ENCODE results near the gene DDX19B.
A peak's percentile ranks its signal among the peaks of the same experiment; 100 is the strongest.
"Not testable (repeated sequence)": the region's sequence is repeated elsewhere in the genome, so short reads cannot be mapped to it uniquely, and the experiment has no call there.

Gene DDX19B

GRCh38 chr16:70287304-70287971 lies 11.5 kb upstream of the DDX19B start:
- not testable (repeated sequence) for DNase-seq (ENCODE audit: low read depth)

- peak; percentile 86 for DNase-seq (ENCODE audit: low read depth)
These were observed 9.5 kb upstream of the DDX19B start, which contains the start of gene AARS1 for GRCh38 chr16:70289229-70290094. AARS1 (minus strand) TSS chr16:70289506; CDS start chr16:70282763, 6,743 bp downstream.

DNA sequence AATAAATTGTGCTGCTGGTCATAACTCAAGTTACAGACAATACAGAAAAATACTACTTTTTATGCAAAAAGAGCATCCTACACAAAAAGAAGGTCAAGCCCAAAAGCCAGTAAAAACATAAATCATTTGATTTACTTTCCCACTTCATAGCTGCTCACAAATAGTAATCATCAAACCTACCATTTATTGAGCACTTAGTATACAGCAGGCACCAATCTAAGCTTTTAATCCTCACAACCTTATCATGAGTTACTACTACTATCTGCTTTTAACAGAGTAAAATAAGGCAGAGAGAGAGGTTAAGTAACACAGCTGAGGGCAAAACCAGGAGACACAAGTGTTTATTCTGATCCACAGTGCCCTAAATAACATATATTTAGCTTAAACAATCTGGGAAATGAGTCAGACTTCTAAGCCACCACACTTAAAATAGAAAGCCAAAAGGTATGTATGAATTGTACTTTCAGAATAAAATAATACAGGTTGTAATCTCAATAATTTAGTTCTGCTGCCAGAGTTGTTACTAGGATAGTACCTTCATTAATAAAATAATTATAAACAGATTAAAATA lies 8.0 kb upstream of the DDX19B start:
- DNase-seq (ENCODE audit: low read depth), result no peak

DNA sequence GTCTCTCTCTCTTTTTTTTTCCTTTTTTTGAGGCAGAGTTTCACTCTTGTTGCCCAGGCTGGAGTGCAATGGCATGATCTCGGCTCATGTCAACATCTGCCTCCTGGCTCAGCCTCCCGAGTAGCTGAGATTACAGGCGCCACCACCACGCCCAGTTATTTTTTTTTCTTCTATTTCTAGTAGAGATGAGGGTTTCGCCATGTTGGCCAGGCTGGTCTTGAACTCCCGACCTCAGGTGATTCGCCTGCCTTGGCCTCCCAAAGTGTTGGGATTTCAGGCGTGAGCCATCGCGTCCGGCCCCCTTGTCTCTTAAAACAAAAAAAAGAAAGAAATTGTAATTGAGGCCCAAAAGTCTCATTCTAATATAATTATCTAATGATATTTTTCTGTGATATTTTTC lies 6.8 kb upstream of the DDX19B start:
- DNase-seq (ENCODE audit: low read depth), result not testable (repeated sequence)

DNA sequence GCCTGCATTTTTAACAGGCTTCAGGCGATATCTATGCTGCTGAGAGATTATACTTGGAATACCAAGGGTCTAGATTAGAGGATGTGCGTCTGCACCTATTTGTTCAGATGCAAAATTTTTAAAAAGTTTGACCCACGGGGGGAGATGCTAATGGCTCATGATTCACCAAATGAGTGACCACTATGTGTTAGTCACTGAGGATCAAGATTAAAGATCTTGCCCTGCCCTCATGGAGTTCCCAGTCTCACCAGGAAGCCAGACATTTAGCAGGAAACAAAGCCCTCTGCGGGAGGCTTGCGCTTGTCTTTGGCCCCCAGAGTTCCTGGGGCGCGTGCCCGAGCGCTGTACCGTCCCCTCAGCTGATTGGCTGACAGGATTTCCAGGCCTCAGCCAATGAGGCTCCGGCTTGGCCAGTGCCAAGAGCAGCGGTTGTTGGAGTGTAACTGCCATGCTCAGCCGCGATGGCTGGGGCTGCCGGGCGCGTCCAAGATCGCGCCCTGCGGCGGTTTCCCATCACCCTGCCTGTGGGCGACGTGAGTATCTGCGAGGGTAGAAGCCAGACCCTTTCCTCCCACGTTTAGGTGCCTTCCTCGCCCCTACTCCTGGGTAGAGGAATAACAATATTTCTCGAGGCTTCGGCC lies 4.5 kb upstream of the DDX19B start:
- DNase-seq (ENCODE audit: low read depth), result no peak

- no peak for DNase-seq (ENCODE audit: low read depth)
These were observed 3.4 kb upstream of the DDX19B start for GRCh38 chr16:70295634-70296033.

DNA sequence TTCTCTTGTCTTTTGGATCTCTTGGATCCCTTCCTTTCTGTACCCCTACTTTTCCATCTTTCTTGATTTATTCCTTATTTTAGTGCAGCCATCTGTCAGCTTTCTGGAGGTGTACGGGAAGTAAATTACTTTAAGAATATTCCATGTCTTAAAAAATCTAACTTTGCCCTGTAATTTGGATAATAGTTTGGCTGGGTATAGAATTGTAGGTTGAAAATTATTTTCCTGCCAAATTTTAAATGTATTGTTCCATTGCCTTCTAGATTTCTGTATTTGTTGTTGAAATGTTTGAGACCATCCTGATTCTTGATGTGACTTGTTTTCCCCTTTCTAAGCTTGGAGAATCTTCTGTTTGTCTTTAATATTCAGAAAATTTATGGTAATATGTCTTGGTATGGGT lies 2.1 kb downstream of the DDX19B start:
- no peak for DNase-seq (ENCODE audit: low read depth)

DNA sequence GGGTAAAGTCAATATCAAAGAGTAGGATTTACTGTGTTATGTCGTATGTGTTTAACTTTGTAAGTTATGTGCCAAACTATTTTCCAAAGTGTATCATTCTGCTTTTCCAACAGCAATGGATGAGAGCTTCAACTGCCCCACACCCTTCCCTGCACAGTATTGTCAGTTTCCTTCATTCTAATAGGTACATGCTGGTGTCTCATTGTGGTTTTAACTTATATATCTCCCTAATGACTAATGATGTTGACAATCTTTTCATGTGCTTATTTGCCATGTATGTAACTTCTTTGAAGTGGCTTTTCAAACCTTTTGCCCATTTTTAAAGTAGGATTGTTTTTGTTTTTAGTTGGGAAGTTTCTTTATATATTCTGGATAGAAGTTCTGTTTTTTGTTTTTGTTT lies 3.8 kb downstream of the DDX19B start:
- no peak for DNase-seq (ENCODE audit: low read depth)

GRCh38 chr16:70304892-70305448 lies 6.0 kb downstream of the DDX19B start:
- no peak for DNase-seq (ENCODE audit: low read depth)

GRCh38 chr16:70306880-70307279 lies 7.9 kb downstream of the DDX19B start:
- DNase-seq (ENCODE audit: low read depth), result no peak

GRCh38 chr16:70307726-70308125 lies 8.7 kb downstream of the DDX19B start:
- not testable (repeated sequence) for DNase-seq (ENCODE audit: low read depth)

- DNase-seq (ENCODE audit: low read depth), result no peak
These were observed 21.1 kb downstream of the DDX19B start for GRCh38 chr16:70320121-70320520.

- no peak for DNase-seq (ENCODE audit: low read depth)
These were observed 26.2 kb downstream of the DDX19B start for GRCh38 chr16:70324998-70325747.

DNA sequence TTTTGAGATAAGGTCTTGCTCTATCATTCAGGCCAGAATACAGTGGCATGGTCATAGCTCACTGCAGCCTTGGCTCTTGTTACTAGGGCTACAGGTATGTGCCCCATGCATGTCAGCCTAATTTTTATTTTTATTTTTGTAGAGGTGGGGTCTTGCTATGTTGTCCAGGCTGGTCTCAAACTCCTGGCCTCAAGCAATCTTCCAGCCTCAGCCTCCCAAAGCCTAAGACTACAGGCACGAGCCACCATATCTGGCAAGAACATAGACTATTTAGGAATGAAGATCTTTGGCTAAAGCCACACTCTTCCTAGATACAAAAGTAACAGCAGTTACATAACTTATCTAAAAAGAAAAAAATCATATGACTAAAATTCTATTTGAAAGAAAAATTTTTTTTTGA lies 32.1 kb downstream of the DDX19B start:
- DNase-seq (ENCODE audit: low read depth), result no peak

GRCh38 chr16:70331588-70332358 lies 32.8 kb downstream of the DDX19B start:
- DNase-seq (ENCODE audit: low read depth), result no peak

DNA sequence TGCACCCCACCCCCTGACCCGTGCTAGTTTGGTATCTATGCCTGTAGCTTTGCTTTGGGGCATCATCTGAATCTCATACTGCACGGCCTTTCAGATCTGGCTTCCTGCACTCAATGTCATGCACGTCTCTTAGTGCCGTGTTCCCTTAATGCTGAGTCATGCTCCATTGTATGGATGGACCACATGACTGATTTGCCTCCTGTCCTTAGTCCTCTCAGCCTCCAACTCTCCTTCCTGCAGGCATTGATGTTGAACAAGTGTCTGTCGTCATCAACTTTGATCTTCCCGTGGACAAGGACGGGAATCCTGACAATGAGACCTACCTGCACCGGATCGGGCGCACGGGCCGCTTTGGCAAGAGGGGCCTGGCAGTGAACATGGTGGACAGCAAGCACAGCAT lies 33.7 kb downstream of the DDX19B start:
- DNase-seq (ENCODE audit: low read depth), result not testable (repeated sequence)

DNA sequence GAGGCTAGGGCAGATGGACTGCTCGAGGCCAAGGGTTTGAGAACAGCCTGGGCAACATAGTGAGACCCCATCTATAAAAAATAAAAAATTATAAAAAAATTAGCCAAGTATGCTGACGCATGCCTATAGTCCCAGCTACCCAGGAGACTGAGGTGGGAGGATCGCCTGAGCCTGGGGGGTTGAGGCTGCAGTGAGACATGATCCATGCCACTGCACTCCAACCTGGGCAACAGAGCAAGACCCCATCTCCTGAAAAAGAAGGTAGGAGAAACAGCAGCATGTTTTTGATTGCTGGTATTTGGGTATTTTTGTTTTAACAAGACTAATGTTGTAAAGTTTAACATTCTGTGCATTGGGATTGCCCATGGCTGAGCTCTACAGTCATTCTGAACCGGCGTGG lies 38.8 kb downstream of the DDX19B start:
- DNase-seq (ENCODE audit: low read depth), result no peak

DNA sequence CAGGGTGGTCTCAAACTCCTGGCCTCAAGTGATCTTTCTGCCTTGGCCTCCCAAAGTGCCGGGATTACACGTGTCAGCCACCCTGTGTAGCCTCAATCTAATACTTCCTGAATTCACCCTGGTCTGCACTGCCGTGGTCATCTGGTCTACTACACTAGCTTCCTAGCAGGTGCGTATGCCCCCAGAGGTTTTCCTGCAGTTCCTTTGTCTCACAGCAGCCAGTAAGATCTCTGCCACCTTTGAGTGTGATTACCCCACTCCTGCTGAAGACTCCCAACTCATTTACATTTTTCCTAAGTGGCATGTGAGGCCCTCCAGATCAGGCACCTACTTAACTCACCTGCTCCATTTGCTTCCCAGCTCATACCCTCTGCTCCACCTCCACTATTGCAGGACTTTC lies 42.6 kb downstream of the DDX19B start:
- DNase-seq (ENCODE audit: low read depth), result no peak

DNA sequence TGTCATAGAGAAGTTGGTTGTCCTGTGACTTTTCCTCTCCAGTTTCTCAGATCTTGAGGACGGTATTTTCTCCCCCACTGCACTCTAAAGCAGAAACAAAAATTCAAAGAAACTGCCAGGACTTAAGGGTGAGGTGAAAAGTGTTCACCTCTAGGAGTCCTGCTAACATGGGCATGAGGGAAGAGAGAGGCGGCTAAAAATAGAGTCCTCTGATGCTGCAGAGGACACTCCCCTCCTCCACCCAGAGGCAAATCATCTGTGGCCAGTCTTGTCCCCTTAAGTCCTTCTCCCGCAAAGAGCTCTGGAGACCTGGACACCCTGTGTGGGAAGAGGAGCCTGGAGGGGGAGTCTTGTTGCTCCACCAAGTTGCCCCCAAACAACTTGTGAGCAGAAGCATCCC lies 43.0 kb downstream of the DDX19B start:
- no peak for DNase-seq (ENCODE audit: low read depth)

DNA sequence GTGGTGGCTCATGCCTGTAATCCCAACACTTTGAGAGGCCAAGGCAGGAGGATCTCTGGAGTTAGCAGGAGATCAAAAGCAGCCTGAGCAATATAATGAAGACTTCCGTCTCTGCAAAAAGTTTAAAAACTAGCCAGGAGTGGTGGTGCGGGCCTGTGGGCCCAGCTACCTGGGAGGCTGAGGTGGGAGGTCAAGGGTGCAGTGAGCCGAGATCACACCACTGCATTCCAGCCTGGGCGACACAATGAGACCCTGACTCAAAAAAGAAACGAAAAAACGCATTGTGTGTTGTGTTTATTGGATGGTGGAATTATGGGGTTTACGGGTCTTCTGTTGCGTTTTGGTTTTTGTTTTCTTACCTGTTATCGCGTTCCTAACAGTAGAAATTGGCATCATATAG lies 46.9 kb downstream of the DDX19B start:
- no peak for DNase-seq (ENCODE audit: low read depth)

GRCh38 chr16:70348991-70349390 lies 50.0 kb downstream of the DDX19B start:
- DNase-seq (ENCODE audit: low read depth), result no peak

Data from stimulated activated CD8-positive, alpha-beta memory T cell treated with anti-CD3 and anti-CD28 coated beads, Interleukin-12 subunit alpha, Interleukin-12 subunit beta, amount 100 ng/mL, for 1 hour (primary cell).